Mucosa of descending colon (tissue), 3 donors: ENCODE results near the gene OR6Q1. TPM values are rescaled to one million over a fixed set of nuclear protein-coding genes. Genes with fewer than 3 reads are reported as not detected.
"Not testable (repeated sequence)": the region's sequence is repeated elsewhere in the genome, so short reads cannot be mapped to it uniquely, and the experiment has no call there.

Experiments
- ATAC-seq: fragments of 200-7000 bp; cut with Tn5 transposase; one replicate; pipeline ENCODE4 v1.9.1; 2020; ENCODE audit warnings: mild to moderate bottlenecking, moderate library complexity
- DNase-seq, 3 donors: peaks; one replicate each; pipeline ENCODE4 v3.0.0-alpha.2; 2020
- H3K36me3 ChIP-seq: fragments of 200-600 bp; one replicate; pipeline ENCODE4 v1.8.0; 2021; ENCODE audit warnings: low read depth, mild to moderate bottlenecking
- H3K4me1 ChIP-seq: fragments of 200-600 bp; one replicate; pipeline ENCODE4 v1.8.0; 2021; ENCODE audit warnings: low read depth, mild to moderate bottlenecking
- H3K4me3 ChIP-seq: fragments of 200-600 bp; one replicate; pipeline ENCODE4 v1.8.0; 2021; ENCODE audit warnings: mild to moderate bottlenecking
- H3K9me3 ChIP-seq: fragments of 200-600 bp; one replicate; pipeline ENCODE4 v1.8.0; 2021; ENCODE audit warnings: mild to moderate bottlenecking
- CTCF ChIP-seq: fragments of 200-600 bp; IDR thresholded peaks from one replicate; pipeline ENCODE4 v1.8.0; 2022; ENCODE audit warnings: antibody characterized with exemption, mild to moderate bottlenecking
- intact Hi-C, 2 donors: fragments of 100-400 bp; cut with DNase I in 1 of 2; cut with micrococcal nuclease in 1 of 2; formaldehyde crosslinking; loops; one replicate each; pipeline versions ENCODE4 v1.11.0 to v1.11.1; 2022; cut with DNase I, micrococcal nuclease
- long read RNA-seq, 2 donors: library from polyadenylated mRNA; unstranded; transcript quantifications; one replicate each; pipeline ENCODE4 v2.0.0, GENCODE V29; 2019 to 2021
- total RNA-seq, 3 donors: library from RNA; stranded (reverse); fragmentation: NEBNext Ultra II Directional in 2 of 3; extraction: Animal tissue kit (Norgen Biotek cat#: 25700) in 2 of 3; gene quantifications; one replicate each; pipeline versions ENCODE4 v1.2.1 to v1.2.4, GENCODE V29; 2021 to 2023
- donor health status: DM: no; HTN: no; CAD: no; lungs with moderate emphysema.
- donor health status: DM: no; HTN: no; CAD: no.
- donor health status: DM: no; HTN: yes; CAD: no.

Gene OR6Q1
- not detected for total RNA-seq
- long read RNA-seq, donor 1: 0 reads
- long read RNA-seq, donor 2: 0 reads

GRCh38 chr11:58030653-58031052 lies at the start of gene OR6Q1:
Gene OR6Q1, plus strand, starts transcription at chr11:58030953. Its CDS starts 0 bp downstream, at chr11:58030953.
- ATAC-seq: no peak
- no peak for TF ChIP-seq CTCF

DNA sequence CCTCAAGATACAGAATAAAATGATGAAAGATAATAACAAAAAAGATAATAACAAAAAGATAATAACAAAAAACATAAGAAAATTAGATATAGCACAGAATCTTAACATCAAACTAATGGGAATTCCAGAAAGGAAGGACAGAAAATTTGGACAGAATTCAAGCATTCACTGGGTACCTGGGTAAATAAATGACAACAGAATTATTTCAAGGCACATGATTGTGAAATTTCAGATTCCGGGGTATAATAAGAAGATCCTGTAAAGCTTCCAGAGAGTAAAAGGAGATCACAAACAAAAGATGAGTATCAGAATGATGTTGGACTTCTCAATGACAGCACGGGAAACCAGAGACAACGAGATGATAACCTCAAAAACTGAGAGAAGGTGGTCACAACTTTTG lies 49.2 kb upstream of the OR6Q1 start:
- TF ChIP-seq CTCF: no peak
- ATAC-seq: no peak

More at GRCh38 chr11:58030653-58031052, at the start of gene OR6Q1:
- intact Hi-C loops: no loop called here
- Histone ChIP-seq H3K9me3 (no peaks in the 10 kb centered on the region), H3K36me3 (no peaks in the 10 kb centered on the region), H3K4me1 (no peaks in the 10 kb centered on the region), H3K4me3 (no peak within 1 kb of the TSS)
- DNase-seq: no peak

GRCh38 chr11:57982776-57983175 lies 48.0 kb upstream of the OR6Q1 start:
- H3K4me3 ChIP-seq: no peak overlapping the region
- H3K4me1 ChIP-seq: no peaks in the 10 kb centered on the region
- TF ChIP-seq CTCF: no peak
- no peak for DNase-seq
- no peaks in the 10 kb centered on the region for H3K9me3 ChIP-seq
- H3K36me3 ChIP-seq: no peaks in the 10 kb centered on the region
- intact Hi-C loops: no loop called here
- ATAC-seq: no peak

More for the DNA sequence above, 49.2 kb upstream of the OR6Q1 start:
- H3K4me1 ChIP-seq: no peaks in the 10 kb centered on the region
- no peak for DNase-seq
- H3K36me3 ChIP-seq: no peaks in the 10 kb centered on the region
- H3K4me3 ChIP-seq: no peak overlapping the region
- no peaks in the 10 kb centered on the region for H3K9me3 ChIP-seq
- intact Hi-C loops: no loop called here

GRCh38 chr11:57983191-57983590 lies 47.6 kb upstream of the OR6Q1 start:
- ATAC-seq: no peak
- intact Hi-C loops: no loop called here

GRCh38 chr11:57999523-57999922 lies 31.2 kb upstream of the OR6Q1 start:
- DNase-seq, H3K36me3 ChIP-seq, H3K4me3 ChIP-seq, H3K4me1 ChIP-seq, intact Hi-C loops, ATAC-seq, H3K9me3 ChIP-seq: not testable (repeated sequence)

More at GRCh38 chr11:57983191-57983590, 47.6 kb upstream of the OR6Q1 start:
- no peaks in the 10 kb centered on the region for H3K9me3 ChIP-seq
- no peaks in the 10 kb centered on the region for H3K4me1 ChIP-seq
- no peak for TF ChIP-seq CTCF
- H3K36me3 ChIP-seq: no peaks in the 10 kb centered on the region
- DNase-seq: no peak
- H3K4me3 ChIP-seq: no peak overlapping the region

- H3K36me3 ChIP-seq, intact Hi-C loops, H3K4me3 ChIP-seq, H3K4me1 ChIP-seq, ATAC-seq, DNase-seq, H3K9me3 ChIP-seq: not testable (repeated sequence)
These were observed 30.7 kb upstream of the OR6Q1 start for GRCh38 chr11:58000021-58000420.

- no peaks in the 10 kb centered on the region for H3K9me3 ChIP-seq
- H3K4me3 ChIP-seq: no peak overlapping the region
- no peak for ATAC-seq
- TF ChIP-seq CTCF: no peak
- H3K36me3 ChIP-seq: no peaks in the 10 kb centered on the region
- no peak for DNase-seq
- intact Hi-C loops: no loop called here
- no peaks in the 10 kb centered on the region for H3K4me1 ChIP-seq
These were observed 30.1 kb upstream of the OR6Q1 start for GRCh38 chr11:58000699-58001098.
